Activated naive CD4-positive, alpha-beta T cell treated with anti-CD3 and anti-CD28 coated beads for 36 hours (primary cell): ENCODE results near the gene MROH8. TPM values are rescaled to one million over a fixed set of nuclear protein-coding genes. Genes with fewer than 3 reads are reported as not detected.
"Not testable (repeated sequence)": the region's sequence is repeated elsewhere in the genome, so short reads cannot be mapped to it uniquely, and the experiment has no call there.

Experiments
- CTCF ChIA-PET: fragments of 350-600 bp; sonication (Branson Sonifier 250); formaldehyde crosslinking; loops from one replicate; lab custom pipeline; 2021; ENCODE audit warnings: antibody characterized with exemption; lab: Charles Lee
- DNase-seq: peaks from one replicate; pipeline ENCODE4 v3.0.0-alpha.2; 2020
- H3K27ac Mint-ChIP-seq: one replicate; pipeline ENCODE4 v1.8.0; 2021; ENCODE audit warnings: mild to moderate bottlenecking, mixed read lengths
- H3K27me3 Mint-ChIP-seq: one replicate; pipeline ENCODE4 v1.8.0; 2021; ENCODE audit warnings: low read depth, mixed read lengths
- H3K36me3 Mint-ChIP-seq: one replicate; pipeline ENCODE4 v1.8.0; 2021; ENCODE audit warnings: low read depth, mixed read lengths
- H3K4me1 Mint-ChIP-seq: one replicate; pipeline ENCODE4 v1.8.0; 2021; ENCODE audit warnings: low read depth, mixed read lengths
- H3K4me3 Mint-ChIP-seq: one replicate; pipeline ENCODE4 v1.8.0; 2021; ENCODE audit warnings: mild to moderate bottlenecking, moderate library complexity, mixed read lengths
- H3K9me3 Mint-ChIP-seq: one replicate; pipeline ENCODE4 v1.8.0; 2021; ENCODE audit warnings: mixed read lengths
- intact Hi-C: fragments of 100-400 bp; cut with micrococcal nuclease; formaldehyde crosslinking; loops from one replicate; pipeline ENCODE4 v1.15.1; 2023
- total RNA-seq, 2 experiments: library from RNA; stranded (reverse); gene quantifications; one replicate each; pipeline ENCODE4 v1.2.3, GENCODE V29; 2021

Gene MROH8
- total RNA-seq, 2 experiments from 2014 or later: 0.54 to 0.91 TPM

DNA sequence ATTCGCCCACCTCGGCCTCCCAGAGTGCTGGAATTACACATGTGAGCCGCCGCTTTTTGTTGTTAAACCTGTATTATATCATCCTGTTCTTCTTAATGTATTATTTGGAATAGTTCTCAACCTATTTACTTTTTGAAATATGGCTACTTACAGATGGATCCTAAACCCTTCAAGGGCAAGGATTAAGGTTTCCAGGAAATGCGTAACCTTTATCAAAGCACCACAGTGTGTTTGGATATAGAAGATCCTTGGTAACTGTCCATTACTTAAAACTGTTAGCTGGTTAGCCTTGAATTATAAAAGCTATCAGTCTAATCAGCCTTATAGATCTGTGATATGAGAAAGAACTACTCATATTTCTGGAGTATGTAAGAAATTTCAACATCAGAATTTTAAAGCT is 12.5 kb downstream of the MROH8 start:
- Mint-ChIP-seq H3K36me3 (no peaks in the 10 kb centered on the region), H3K4me3 (no peak overlapping the region), H3K27me3 (no peaks in the 10 kb centered on the region), H3K9me3 (no peaks in the 10 kb centered on the region), H3K4me1 (no peaks in the 10 kb centered on the region), H3K27ac (no peak overlapping the region)
- CTCF ChIA-PET: interaction anchor here (1.1 to 3.0 kb wide), 2 partner anchors 24 to 28 kb away, joined by 3 to 11 read pairs; no protein-coding TSS in a partner anchor
- intact Hi-C loops: no loop called here
- no peak for DNase-seq

DNA sequence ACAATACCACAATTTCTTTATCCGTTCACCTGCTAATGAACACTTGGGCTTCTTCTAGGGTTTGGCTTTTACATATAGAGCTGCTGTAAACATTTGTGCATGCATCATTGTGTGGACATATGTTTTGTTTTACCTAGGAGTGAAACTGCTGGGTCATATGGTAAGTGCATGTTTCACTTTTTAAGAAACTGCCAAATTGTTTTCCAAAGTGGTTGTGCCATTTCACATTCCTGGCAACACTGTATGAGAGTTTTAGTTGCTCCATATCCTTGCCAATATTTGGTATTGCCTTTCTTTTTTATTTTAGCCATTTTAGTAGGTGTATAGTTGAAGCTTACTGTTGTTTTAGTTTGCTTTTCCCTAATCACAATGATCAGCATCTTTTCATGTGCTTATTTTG is 14.3 kb downstream of the MROH8 start:
- CTCF ChIA-PET: interaction anchor here (0.7 to 0.9 kb wide), 2 partner anchors 10 to 45 kb away, joined by 3 read pairs; no protein-coding TSS in a partner anchor

DNA sequence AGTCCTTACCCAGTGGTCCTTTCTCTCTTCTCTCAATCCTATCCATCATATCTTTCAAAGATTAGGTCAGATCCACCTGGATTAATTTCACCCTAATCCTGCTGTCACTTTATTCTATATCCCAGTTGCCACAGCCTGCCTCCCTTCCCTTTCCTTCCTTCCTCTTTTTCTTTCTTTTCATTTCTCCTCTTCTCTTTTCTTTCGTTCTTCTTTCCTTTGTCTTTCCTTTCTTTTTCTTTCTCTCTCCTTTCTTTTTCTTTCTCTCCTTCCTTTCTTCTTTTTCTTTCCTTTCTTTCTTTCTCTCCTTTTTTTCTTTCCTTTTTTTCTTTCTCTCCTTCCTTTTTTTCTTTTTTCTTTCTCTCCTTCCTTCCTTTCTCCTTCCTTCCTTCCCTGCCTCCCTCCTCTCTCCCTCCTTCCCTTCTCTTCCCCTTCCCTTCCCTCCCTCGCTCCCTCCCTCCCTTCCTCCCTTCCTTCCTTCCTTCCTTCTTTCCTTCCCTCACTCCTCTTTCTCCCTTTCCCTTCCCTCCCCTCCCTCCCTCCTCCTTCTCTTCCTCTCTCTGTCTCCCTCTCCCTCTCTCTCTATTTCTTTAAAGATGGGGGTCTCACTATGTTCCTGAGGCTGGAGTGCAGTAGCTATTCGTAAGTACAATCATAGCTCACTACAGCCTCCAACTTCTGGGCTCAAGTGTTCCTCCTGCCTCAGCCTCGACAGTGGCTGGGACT is 15.4 kb downstream of the MROH8 start:
- CTCF ChIA-PET: no interaction called here
- H3K9me3 Mint-ChIP-seq: no peaks in the 10 kb centered on the region
- intact Hi-C loops: no loop called here

More for the DNA sequence above, 14.3 kb downstream of the MROH8 start:
- no peaks in the 10 kb centered on the region for H3K27me3 Mint-ChIP-seq
- H3K27ac Mint-ChIP-seq: no peak overlapping the region
- no peaks in the 10 kb centered on the region for H3K9me3 Mint-ChIP-seq
- H3K36me3 Mint-ChIP-seq: no peaks in the 10 kb centered on the region
- H3K4me1 Mint-ChIP-seq: no peaks in the 10 kb centered on the region
- H3K4me3 Mint-ChIP-seq: no peak overlapping the region
- no peak for DNase-seq
- intact Hi-C loops: no loop called here

DNA sequence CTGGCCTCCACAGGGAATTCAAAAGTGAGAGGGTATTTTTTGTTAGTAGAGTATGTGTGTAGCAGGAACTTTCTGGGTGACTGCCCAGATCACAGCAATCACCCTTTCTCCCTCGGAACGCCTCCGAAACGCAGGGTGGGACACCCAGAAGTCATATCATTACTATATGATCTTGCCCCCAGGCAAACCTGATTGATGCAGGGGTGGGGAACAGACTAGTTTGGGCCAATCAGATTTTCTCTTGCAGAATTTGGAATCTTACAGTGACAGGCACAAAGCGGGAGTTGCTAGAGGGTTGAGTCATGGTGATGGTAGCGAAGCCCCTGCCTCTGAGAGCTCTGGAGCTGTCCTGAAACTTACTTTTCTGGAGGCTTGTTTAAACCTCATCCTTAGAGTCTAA is 16.7 kb downstream of the MROH8 start:
- Mint-ChIP-seq H3K4me1 (no peaks in the 10 kb centered on the region), H3K4me3 (no peak overlapping the region), H3K36me3 (no peaks in the 10 kb centered on the region), H3K9me3 (no peaks in the 10 kb centered on the region), H3K27me3 (no peaks in the 10 kb centered on the region), H3K27ac (no peak overlapping the region)
- intact Hi-C loops: no loop called here
- DNase-seq: no peak
- CTCF ChIA-PET: no interaction called here

More for the DNA sequence above, 15.4 kb downstream of the MROH8 start:
- Mint-ChIP-seq H3K27me3 (no peaks in the 10 kb centered on the region), H3K4me1 (no peaks in the 10 kb centered on the region), H3K27ac (no peak overlapping the region), H3K4me3 (no peak overlapping the region), H3K36me3 (no peaks in the 10 kb centered on the region)
- DNase-seq: no peak

DNA sequence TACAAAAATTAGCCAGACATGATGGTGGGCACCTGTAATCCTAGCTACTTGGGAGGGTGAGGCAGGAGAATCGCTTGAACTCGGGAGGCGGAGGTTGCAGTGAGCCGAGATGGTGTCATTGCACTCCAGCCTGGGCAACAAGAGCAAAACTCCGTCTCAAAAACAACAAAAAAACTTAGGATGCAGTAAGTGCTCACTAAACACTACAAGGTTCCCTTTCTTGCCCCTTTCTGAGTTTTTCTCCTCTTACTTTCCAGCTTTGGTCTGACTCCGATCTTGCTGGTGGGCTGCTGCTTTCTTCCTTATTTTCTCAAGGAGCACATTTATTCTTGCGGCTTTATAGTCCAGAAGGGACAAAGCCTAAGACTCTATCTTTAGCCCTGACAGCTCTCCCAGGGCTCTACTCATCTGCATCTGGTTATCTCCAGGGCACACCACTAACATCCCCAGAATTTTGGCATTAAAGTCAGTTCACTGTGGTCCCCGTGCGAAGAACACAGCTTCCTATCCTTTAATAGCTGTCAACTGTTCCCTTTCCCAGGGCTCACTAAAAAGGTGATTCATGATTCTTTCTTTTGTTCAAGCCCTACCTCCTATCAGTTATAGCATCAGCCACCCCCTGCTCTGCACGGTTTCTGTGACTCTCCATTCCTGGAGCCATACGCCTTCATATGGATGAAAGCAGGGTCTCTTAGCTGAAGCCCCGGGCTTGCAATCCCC is 17.4 kb downstream of the MROH8 start:
- CTCF ChIA-PET: no interaction called here
- Mint-ChIP-seq H3K4me1 (no peaks in the 10 kb centered on the region), H3K27me3 (no peaks in the 10 kb centered on the region), H3K36me3 (no peaks in the 10 kb centered on the region), H3K4me3 (no peak overlapping the region), H3K27ac (no peak overlapping the region), H3K9me3 (no peaks in the 10 kb centered on the region)
- no peak for DNase-seq
- intact Hi-C loops: no loop called here

DNA sequence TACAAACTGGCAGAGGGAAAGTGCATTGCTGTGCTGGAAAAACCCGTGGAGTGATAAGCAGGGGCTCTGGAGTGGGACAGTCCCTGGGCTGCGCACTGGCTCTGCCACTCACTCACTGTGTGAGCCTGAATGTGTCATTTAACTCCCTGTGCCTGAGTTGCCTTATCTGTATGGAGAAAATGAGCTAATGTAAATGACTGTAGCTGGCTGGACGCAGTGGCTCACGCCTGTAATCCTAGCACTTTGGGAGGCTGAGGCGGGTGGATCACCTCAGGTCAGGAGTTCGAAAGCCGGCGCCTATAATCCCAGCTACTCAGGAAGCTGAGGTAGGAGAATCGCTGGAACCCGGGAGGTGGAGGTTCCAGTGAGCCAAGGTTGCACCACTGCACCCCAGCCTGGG is 18.7 kb downstream of the MROH8 start:
- Mint-ChIP-seq H3K4me1 (no peaks in the 10 kb centered on the region), H3K9me3 (no peaks in the 10 kb centered on the region), H3K4me3 (no peak overlapping the region), H3K36me3 (no peaks in the 10 kb centered on the region), H3K27ac (no peak overlapping the region), H3K27me3 (no peaks in the 10 kb centered on the region)
- intact Hi-C loops: no loop called here
- CTCF ChIA-PET: no interaction called here
- DNase-seq: no peak

DNA sequence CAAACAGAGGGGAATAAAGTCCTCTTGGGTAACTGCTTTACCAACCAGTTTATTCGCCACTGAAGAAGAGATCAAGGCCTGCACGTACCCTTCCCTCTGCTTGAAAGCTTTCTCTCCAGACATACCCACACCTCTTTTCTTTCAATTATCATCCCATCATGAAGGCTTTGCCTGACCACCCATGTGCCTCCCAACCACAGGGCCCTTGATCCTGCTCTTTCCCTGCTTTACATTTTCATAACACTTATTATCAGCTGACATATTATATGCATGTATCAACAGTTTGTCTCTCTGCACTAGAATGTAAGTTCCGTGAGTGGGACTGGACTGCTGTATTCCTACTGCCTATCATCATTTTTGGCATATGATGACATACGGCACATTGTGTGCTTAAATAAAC is 21.1 kb downstream of the MROH8 start:
- Mint-ChIP-seq H3K9me3 (no peaks in the 10 kb centered on the region), H3K27me3 (no peaks in the 10 kb centered on the region), H3K4me1 (no peaks in the 10 kb centered on the region), H3K4me3 (no peak overlapping the region), H3K36me3 (no peaks in the 10 kb centered on the region), H3K27ac (no peak overlapping the region)
- CTCF ChIA-PET: interaction anchor here (1.0 kb wide), 1 partner anchor 33 kb away, joined by 3 read pairs; no protein-coding TSS in a partner anchor
- intact Hi-C loops: no loop called here
- DNase-seq: no peak

DNA sequence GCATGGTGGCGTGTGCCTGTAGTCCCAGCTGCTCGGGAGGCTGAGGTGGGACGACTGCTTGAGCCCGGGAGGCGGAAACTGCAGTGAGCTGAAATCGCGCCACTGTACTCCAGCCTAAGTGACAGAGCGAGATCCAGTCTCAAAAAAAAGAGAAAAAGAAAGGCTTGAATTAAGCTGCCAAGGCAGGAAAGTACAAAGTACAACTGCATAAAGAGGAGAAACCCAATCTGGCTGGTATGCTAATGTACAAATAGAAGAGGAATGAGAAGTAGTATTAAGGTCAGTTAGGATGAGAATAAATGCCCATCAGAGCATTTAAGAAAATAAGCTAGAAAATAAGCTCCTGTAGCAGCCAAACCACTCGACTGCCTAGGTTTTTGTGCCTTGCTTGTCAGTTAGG is 23.4 kb downstream of the MROH8 start:
- DNase-seq: no peak
- no peaks in the 10 kb centered on the region for H3K27me3 Mint-ChIP-seq
- no peaks in the 10 kb centered on the region for H3K9me3 Mint-ChIP-seq
- no peaks in the 10 kb centered on the region for H3K36me3 Mint-ChIP-seq
- no peak overlapping the region for H3K27ac Mint-ChIP-seq
- no peak overlapping the region for H3K4me3 Mint-ChIP-seq
- intact Hi-C loops: no loop called here
- H3K4me1 Mint-ChIP-seq: no peaks in the 10 kb centered on the region
- CTCF ChIA-PET: interaction anchor here (0.7 kb wide), 2 partner anchors 16 to 122 kb away, joined by 3 read pairs; no protein-coding TSS in a partner anchor

DNA sequence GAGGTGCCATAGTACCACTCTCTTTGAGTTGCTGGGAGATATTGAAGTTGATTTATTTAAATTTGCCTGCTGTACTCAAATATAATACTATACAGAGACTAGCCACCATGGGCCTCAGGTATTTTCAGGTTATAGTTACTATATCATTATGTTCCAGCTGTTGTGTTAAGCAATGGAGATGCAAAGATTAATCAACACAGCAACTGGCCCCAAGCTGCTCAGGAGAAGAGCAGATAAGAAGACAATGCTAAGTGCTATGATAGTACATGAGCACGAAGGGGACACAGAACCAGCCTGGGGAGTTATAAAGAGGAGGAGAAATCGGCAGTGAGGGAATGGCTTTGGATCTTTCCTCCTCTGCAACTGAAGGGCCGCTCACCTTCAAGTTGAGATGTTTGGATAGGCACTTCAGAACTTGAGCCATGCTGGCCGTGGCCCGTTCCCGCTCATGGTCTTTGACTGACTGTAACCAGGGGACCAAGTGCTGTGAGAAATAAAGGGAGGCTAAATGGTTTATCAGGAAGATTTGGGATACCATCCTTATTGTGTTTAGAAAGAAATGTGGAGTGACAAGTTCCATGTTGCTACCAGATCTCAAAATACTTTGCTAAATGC is 24.6 kb downstream of the MROH8 start:
- CTCF ChIA-PET: no interaction called here
- no peaks in the 10 kb centered on the region for H3K4me1 Mint-ChIP-seq
- H3K36me3 Mint-ChIP-seq: no peaks in the 10 kb centered on the region

DNA sequence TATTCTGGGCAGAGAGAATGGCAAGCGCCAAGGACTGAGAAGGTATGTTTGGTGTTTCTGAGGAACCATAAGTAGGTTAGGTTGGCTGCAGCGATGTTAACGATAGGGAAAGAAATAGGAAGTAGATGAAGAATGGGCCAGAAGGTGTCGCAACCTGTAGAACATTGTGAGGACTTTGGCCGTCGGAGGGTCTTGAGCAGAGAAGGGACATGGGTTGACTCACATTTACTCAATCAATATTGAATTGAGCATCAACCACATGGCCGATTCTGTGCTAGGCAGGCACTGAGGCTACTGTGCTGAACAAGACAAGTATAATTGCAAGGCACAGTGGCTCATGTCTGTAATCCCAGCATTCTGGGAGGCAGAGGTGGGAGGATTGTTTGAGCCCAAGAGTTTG is 27.1 kb downstream of the MROH8 start:
- DNase-seq: no peak
- Mint-ChIP-seq H3K4me3 (no peak overlapping the region), H3K36me3 (no peaks in the 10 kb centered on the region), H3K27ac (no peak overlapping the region), H3K4me1 (no peaks in the 10 kb centered on the region), H3K27me3 (no peaks in the 10 kb centered on the region), H3K9me3 (no peaks in the 10 kb centered on the region)
- CTCF ChIA-PET: no interaction called here
- intact Hi-C loops: no loop called here

More for the DNA sequence above, 24.6 kb downstream of the MROH8 start:
- Mint-ChIP-seq H3K4me3 (no peak overlapping the region), H3K9me3 (no peaks in the 10 kb centered on the region), H3K27ac (no peak overlapping the region), H3K27me3 (no peaks in the 10 kb centered on the region)
- intact Hi-C loops: no loop called here
- no peak for DNase-seq

DNA sequence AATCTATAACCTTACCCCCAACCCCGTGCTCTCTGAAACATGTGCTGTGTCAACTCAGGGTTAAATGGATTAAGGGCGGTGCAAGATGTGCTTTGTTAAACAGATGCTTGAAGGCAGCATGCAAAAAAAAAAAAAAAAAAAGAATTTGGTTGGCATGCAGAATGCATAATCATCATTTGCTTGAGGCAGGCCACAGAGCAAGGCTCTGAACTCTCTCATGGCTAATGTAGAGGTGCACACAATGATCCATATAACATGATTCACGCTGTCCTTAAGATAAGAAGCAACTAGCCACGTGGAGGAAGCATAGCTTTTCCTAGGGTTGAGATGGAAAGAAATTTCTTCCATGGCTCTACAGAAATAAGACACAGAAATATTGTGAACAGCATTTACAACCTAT is 27.8 kb downstream of the MROH8 start:
- intact Hi-C loops: no loop called here
- CTCF ChIA-PET: no interaction called here
- H3K36me3 Mint-ChIP-seq: no peaks in the 10 kb centered on the region
- H3K9me3 Mint-ChIP-seq: no peaks in the 10 kb centered on the region
- DNase-seq: no peak
- no peaks in the 10 kb centered on the region for H3K4me1 Mint-ChIP-seq
- no peak overlapping the region for H3K27ac Mint-ChIP-seq
- H3K4me3 Mint-ChIP-seq: no peak overlapping the region
- no peaks in the 10 kb centered on the region for H3K27me3 Mint-ChIP-seq

DNA sequence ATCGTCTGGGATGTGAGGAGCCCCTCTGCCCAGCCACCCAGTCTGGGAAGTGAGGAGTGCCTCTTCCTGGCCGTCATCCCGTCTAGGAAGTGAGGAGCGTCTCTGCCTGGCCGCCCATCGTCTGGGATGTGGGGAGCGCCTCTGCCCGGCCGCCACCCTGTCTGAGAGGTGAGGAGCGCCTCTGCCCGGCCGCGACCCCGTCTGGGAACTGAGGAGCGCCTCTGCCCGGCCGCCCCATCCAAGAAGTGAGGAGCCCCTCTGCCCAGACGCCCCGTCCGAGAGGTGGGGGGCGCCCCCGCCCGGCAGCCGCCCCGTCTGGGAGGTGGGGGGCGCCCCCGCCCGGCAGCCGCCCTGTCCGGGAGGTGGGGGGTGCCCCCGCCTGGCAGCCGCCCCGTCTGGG is 28.5 kb downstream of the MROH8 start:
- CTCF ChIA-PET, H3K9me3 Mint-ChIP-seq, intact Hi-C loops, H3K27ac Mint-ChIP-seq, H3K4me3 Mint-ChIP-seq, DNase-seq, H3K4me1 Mint-ChIP-seq, H3K36me3 Mint-ChIP-seq, H3K27me3 Mint-ChIP-seq: not testable (repeated sequence)
